DMS79 (cell line): Measurements from ENCODE around the gene AKAP13.

Source experiments
- DNase-seq: peaks from one replicate; lab custom pipeline; 2025; lab: John Stamatoyannopoulos, UW

Gene AKAP13

GRCh38 chr15:85598219-85598618, 217.8 kb downstream of the AKAP13 start:
- no peak for DNase-seq

GRCh38 chr15:85598718-85599398, 218.5 kb downstream of the AKAP13 start:
- no peak for DNase-seq

GRCh38 chr15:85600001-85600400, 219.6 kb downstream of the AKAP13 start:
- no peak for DNase-seq

GRCh38 chr15:85603160-85603559, 222.8 kb downstream of the AKAP13 start:
- DNase-seq: no peak

- no peak for DNase-seq
These were observed 223.3 kb downstream of the AKAP13 start for GRCh38 chr15:85603703-85604102.

- DNase-seq: no peak
These were observed 223.8 kb downstream of the AKAP13 start for GRCh38 chr15:85604194-85604593.

GRCh38 chr15:85606738-85607137, 226.3 kb downstream of the AKAP13 start:
- DNase-seq: no peak

GRCh38 chr15:85607141-85607806, 226.9 kb downstream of the AKAP13 start:
- DNase-seq: no peak

- no peak for DNase-seq
These were observed 227.4 kb downstream of the AKAP13 start for GRCh38 chr15:85607842-85608241.

GRCh38 chr15:85609492-85609891, 229.1 kb downstream of the AKAP13 start:
- no peak for DNase-seq

GRCh38 chr15:85611361-85611760, 231.0 kb downstream of the AKAP13 start:
- DNase-seq: no peak

- peak; percentile 2 for DNase-seq
These were observed 233.7 kb downstream of the AKAP13 start for GRCh38 chr15:85614059-85614458.

- no peak for DNase-seq
These were observed 235.5 kb downstream of the AKAP13 start for GRCh38 chr15:85615930-85616329.

- no peak for DNase-seq
These were observed 236.2 kb downstream of the AKAP13 start for GRCh38 chr15:85616549-85617110.

GRCh38 chr15:85618228-85618505, 237.8 kb downstream of the AKAP13 start:
- DNase-seq: no peak

GRCh38 chr15:85618956-85619491, 238.6 kb downstream of the AKAP13 start:
- DNase-seq: no peak

GRCh38 chr15:85619992-85620689, 239.7 kb downstream of the AKAP13 start:
- no peak for DNase-seq

GRCh38 chr15:85620690-85621049, 240.3 kb downstream of the AKAP13 start:
- DNase-seq: no peak

GRCh38 chr15:85621094-85621493, 240.7 kb downstream of the AKAP13 start:
- DNase-seq: no peak

- DNase-seq: no peak
These were observed 241.9 kb downstream of the AKAP13 start for GRCh38 chr15:85622221-85622831.

- no peak for DNase-seq
These were observed 243.1 kb downstream of the AKAP13 start for GRCh38 chr15:85623315-85624049.
